HepG2 (cell line): ENCODE measurements around the gene FURIN. TPM values are rescaled to one million over a fixed set of nuclear protein-coding genes. Genes with fewer than 3 reads are reported as not detected.

Source experiments
- AGO1 ChIP-seq: fragments of 200-400 bp; formaldehyde crosslinking; IDR thresholded peaks from 2 replicates; pipeline ENCODE4 v1.6.1; 2017; ENCODE audit warnings: mild to moderate bottlenecking, low read depth, low read length, moderate library complexity; ENCODE audit not compliant: poor library complexity, severe bottlenecking
- CBFB ChIP-seq: sonication (generic); formaldehyde crosslinking; IDR thresholded peaks from 2 replicates; pipeline ENCODE4 v1.4.0; 2020; ENCODE audit warnings: missing genetic modification reagents
- FOXM1 ChIP-seq: sonication (generic); formaldehyde crosslinking; IDR thresholded peaks from 2 replicates; pipeline ENCODE4 v1.5.0; 2020; ENCODE audit warnings: missing genetic modification reagents
- HMG20A ChIP-seq: IDR thresholded peaks from 2 replicates; pipeline ENCODE4 v1.6.1; 2016; ENCODE audit warnings: borderline replicate concordance
- HOXA3 ChIP-seq: sonication (generic); formaldehyde crosslinking; IDR thresholded peaks from 2 replicates; pipeline ENCODE4 v1.5.0; 2020; ENCODE audit warnings: missing genetic modification reagents
- MED8 ChIP-seq: sonication (generic); formaldehyde crosslinking; IDR thresholded peaks from 2 replicates; pipeline ENCODE4 v1.8.1; 2023; ENCODE audit warnings: mild to moderate bottlenecking, missing genetic modification reagents; ENCODE audit not compliant: insufficient replicate concordance
- MXD4 ChIP-seq: IDR thresholded peaks from 2 replicates; pipeline ENCODE4 v1.6.1; 2016; ENCODE audit warnings: mild to moderate bottlenecking, missing biosample characterization, missing genetic modification reagents
- PLRG1 ChIP-seq: fragments of 450-650 bp; conservative IDR thresholded peaks from 2 replicates; pipeline ENCODE4 v1.6.1; 2016
- RXRA ChIP-seq: sonication (generic); formaldehyde crosslinking; IDR thresholded peaks from 2 replicates; pipeline ENCODE4 v1.5.1; 2020; ENCODE audit warnings: missing genetic modification reagents
- RXRB ChIP-seq: IDR thresholded peaks from 2 replicates; pipeline ENCODE4 v1.6.1; 2016; ENCODE audit warnings: borderline replicate concordance, missing genetic modification reagents, missing compliant biosample characterization
- SIN3A ChIP-seq: IDR thresholded peaks from 2 replicates; pipeline ENCODE4 v1.6.1; 2011; ENCODE audit warnings: low read depth, mild to moderate bottlenecking, control low read depth, low read length, borderline replicate concordance
- SP4 ChIP-seq: sonication (generic); formaldehyde crosslinking; IDR thresholded peaks from 2 replicates; pipeline ENCODE4 v1.8.1; 2023; ENCODE audit warnings: mild to moderate bottlenecking, missing genetic modification reagents
- TFE3 ChIP-seq: IDR thresholded peaks from 2 replicates; pipeline ENCODE4 v1.6.1; 2016
- ZNF3 ChIP-seq: IDR thresholded peaks from 2 replicates; pipeline ENCODE4 v1.7.0; 2017; ENCODE audit warnings: inconsistent platforms
- ZNF788 ChIP-seq: sonication (generic); formaldehyde crosslinking; IDR thresholded peaks from 2 replicates; pipeline ENCODE4 v1.5.0; 2020; ENCODE audit warnings: mild to moderate bottlenecking, missing genetic modification reagents, borderline replicate concordance
- ZZZ3 ChIP-seq: sonication (generic); formaldehyde crosslinking; IDR thresholded peaks from 2 replicates; pipeline ENCODE4 v1.4.0; 2020; ENCODE audit warnings: missing genetic modification reagents, mild to moderate bottlenecking, borderline replicate concordance
- polyA plus RNA-seq, 8 experiments: library from polyadenylated mRNA; depleted of rRNA in 3 of 8; stranded (reverse) in 7 of 8; unstranded in 1 of 8; fragments of >200 nt; fragmentation: Illumina TruSeq in 4 of 8; extraction: Trizol in 4 of 8; gene quantifications; 2 replicates each; pipeline versions ENCODE4 v1.2.1 to v1.2.3, GENCODE V29; 2011 to 2016; ENCODE audit warnings: low read depth in 4 of 8, missing spikeins in 1 of 8, mixed read lengths in 1 of 8; ENCODE audit not compliant: insufficient read depth in 1 of 8
- total RNA-seq, 5 experiments: library from RNA; depleted of rRNA; stranded (reverse); fragments of >200 nt; fragmentation: Illumina TruSeq; extraction: Trizol; gene quantifications; 2 replicates each; pipeline ENCODE4 v1.2.3, GENCODE V29; 2016; ENCODE audit warnings: low read depth in 1 of 5

Gene FURIN
- total and polyA plus RNA-seq, 2 of the 13 experiments (the other 11 are each of a cell fraction or from before 2014, with no cell fraction given), result 15.2 to 17.4 TPM

- TF ChIP-seq TFE3 (no peak), AGO1 (no peak), HMG20A (CRISPR knock-in tag) (no peak), PLRG1 (no peak), MED8 (CRISPR knock-in tag) (no peak), RXRB (no peak), ZZZ3 (no peak), MXD4 (CRISPR knock-in tag) (no peak), CBFB (CRISPR knock-in tag) (no peak), HOXA3 (CRISPR knock-in tag) (peak; percentile 49; the same call in 1 of the 2 replicates), RXRA (CRISPR knock-in tag) (peak; percentile 32; the same call in 1 of the 2 replicates), FOXM1 (CRISPR knock-in tag) (no peak), SIN3A (0 out of 2 replicates have a peak, but pooled peaks have one; percentile 3), ZNF788 (CRISPR knock-in tag) (0 out of 2 replicates have a peak, but pooled peaks have one; percentile 7), SP4 (CRISPR knock-in tag) (peak; percentile 36; the same call in 1 of the 2 replicates), ZNF3 (CRISPR knock-in tag) (no peak)
- TF ChIP-seq, all 625 proteins: peak for 65
These were observed 34.7 kb downstream of the FURIN start, which contains the start of gene MAN2A2 (continued) for GRCh38 chr15:90902840-90903732.
